Ovary (tissue), 9 donors: ENCODE results near the gene SQSTM1. TPM values are rescaled to one million over a fixed set of nuclear protein-coding genes. Genes with fewer than 3 reads are reported as not detected.
A peak's percentile ranks its signal among the peaks of the same experiment; 100 is the strongest.

Source experiments
- DNase-seq, 5 donors: peaks; one replicate each; pipeline ENCODE4 v3.0.0-alpha.2; 2019 to 2020
- H3K27ac ChIP-seq, 2 donors: fragments of 200-600 bp; one replicate each; pipeline versions ENCODE4 v1.5.1 to v1.8.0; 2019 to 2022
- H3K27me3 ChIP-seq: fragments of 200-600 bp; one replicate; pipeline ENCODE4 v1.8.0; 2022
- H3K36me3 ChIP-seq: fragments of 200-600 bp; sonication (generic); one replicate; pipeline ENCODE4 v1.5.1; 2019
- H3K4me1 ChIP-seq: one replicate; pipeline ENCODE4 v1.8.1; 2013; ENCODE audit warnings: mild to moderate bottlenecking, moderate library complexity; ENCODE audit not compliant: insufficient read depth
- H3K4me3 ChIP-seq: fragments of 200-600 bp; sonication (generic); one replicate; pipeline ENCODE4 v1.5.1; 2017
- H3K9me3 ChIP-seq, 2 donors: fragments of 200-600 bp in 1 of 2; sonication (generic) in 1 of 2; one replicate each; pipeline versions ENCODE4 v1.5.1 to v1.8.1; 2013 to 2019; ENCODE audit warnings: mild to moderate bottlenecking in 1 of 2, moderate library complexity in 1 of 2
- EP300 ChIP-seq: sonication (generic); formaldehyde crosslinking; IDR thresholded peaks from one replicate; pipeline ENCODE4 v1.6.1; 2017; ENCODE audit warnings: antibody characterized with exemption
- POLR2A ChIP-seq: fragments of 450-650 bp; IDR thresholded peaks from one replicate; pipeline ENCODE4 v1.6.1; 2017; ENCODE audit warnings: antibody characterized with exemption, mild to moderate bottlenecking, moderate library complexity
- WGBS, 3 donors: extraction: QIAGEN DNeasy Blood & Tissue Kit in 1 of 3; methylation state at CpG; one replicate each; pipeline versions ENCODE4 v1.1.5 to v1.1.7; 2013 to 2017; 5-methylcytosine and 5-hydroxymethylcytosine counted together
- intact Hi-C, 4 donors: fragments of 100-400 bp; cut with DNase I; formaldehyde crosslinking; loops; one replicate each; pipeline versions ENCODE4 v1.11.0 to v1.15.1; 2022 to 2023
- microRNA counts: library from miRNA; unstranded; fragments of <30 nt; microRNA quantifications from one replicate; lab custom pipeline; 2016
- microRNA-seq, 3 donors: library from miRNA; unstranded; fragments of <30 nt; microRNA quantifications; one replicate each; pipeline versions ENCODE4 to v1.2.0, GENCODE V29; 2019 to 2020
- polyA plus RNA-seq, 2 donors: library from polyadenylated mRNA; stranded (reverse); fragments of 200-250 nt in 1 of 2; fragments of 350-450 nt in 1 of 2; fragmentation: Illumina TruSeq in 1 of 2; extraction: RNeasy Lipid Tissue Mini Kit (QIAGEN cat#74804) in 1 of 2; gene quantifications; one replicate each; pipeline ENCODE4 v1.2.3, GENCODE V29; 2013 to 2014
- small RNA-seq: library from RNA; depleted of rRNA; stranded (forward); fragments of <200 nt; gene quantifications from one replicate; pipeline ENCODE3, GENCODE V24; 2016
- total RNA-seq, 7 donors: library from RNA; depleted of rRNA in 2 of 7; stranded (reverse); fragments of >200 nt in 2 of 7; fragmentation: NEBNext Ultra II Directional in 3 of 7; extraction: Animal tissue kit (Norgen Biotek cat#: 25700) in 3 of 7; gene quantifications; one replicate each; pipeline versions ENCODE4 v1.1.0 to v1.2.4, GENCODE V29; 2016 to 2023
- TF ChIP-seq, protein P1 (sequence below), 3 donors: fragments of 450-650 bp in 2 of 3; fragments of 200-600 bp in 1 of 3; IDR thresholded peaks; one replicate each; pipeline versions ENCODE4 v1.5.1 to v1.8.0; 2016 to 2022; ENCODE audit warnings: antibody characterized with exemption in 3 of 3, mild to moderate bottlenecking in 1 of 3
- donor health status: DM: no; HTN: no; CAD: no; lungs with moderate emphysema.
- donor health status: DM: no; HTN: no; CAD: no.
- donor health status: Bipolar disorder and iron deficiency.
- donor health status: DM: yes; HTN: yes; CAD: no.
- donor health status: DM: no; HTN: no; CAD: no.
- donor health status: DM: yes; HTN: yes; CAD: no.

Gene SQSTM1
- total and polyA plus RNA-seq, 9 donors: 125 to 457 (median 320) TPM

- no peak for DNase-seq
- H3K27me3 ChIP-seq: no peaks in the 10 kb centered on the region
- no peak for TF ChIP-seq EP300
- TF ChIP-seq, protein P1, sequence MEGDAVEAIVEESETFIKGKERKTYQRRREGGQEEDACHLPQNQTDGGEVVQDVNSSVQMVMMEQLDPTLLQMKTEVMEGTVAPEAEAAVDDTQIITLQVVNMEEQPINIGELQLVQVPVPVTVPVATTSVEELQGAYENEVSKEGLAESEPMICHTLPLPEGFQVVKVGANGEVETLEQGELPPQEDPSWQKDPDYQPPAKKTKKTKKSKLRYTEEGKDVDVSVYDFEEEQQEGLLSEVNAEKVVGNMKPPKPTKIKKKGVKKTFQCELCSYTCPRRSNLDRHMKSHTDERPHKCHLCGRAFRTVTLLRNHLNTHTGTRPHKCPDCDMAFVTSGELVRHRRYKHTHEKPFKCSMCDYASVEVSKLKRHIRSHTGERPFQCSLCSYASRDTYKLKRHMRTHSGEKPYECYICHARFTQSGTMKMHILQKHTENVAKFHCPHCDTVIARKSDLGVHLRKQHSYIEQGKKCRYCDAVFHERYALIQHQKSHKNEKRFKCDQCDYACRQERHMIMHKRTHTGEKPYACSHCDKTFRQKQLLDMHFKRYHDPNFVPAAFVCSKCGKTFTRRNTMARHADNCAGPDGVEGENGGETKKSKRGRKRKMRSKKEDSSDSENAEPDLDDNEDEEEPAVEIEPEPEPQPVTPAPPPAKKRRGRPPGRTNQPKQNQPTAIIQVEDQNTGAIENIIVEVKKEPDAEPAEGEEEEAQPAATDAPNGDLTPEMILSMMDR (IDR thresholded peaks at IDR 0.05): no peak
- no peak for TF ChIP-seq POLR2A
- 97 to 98% (median 97%) methylated on average over 3 of the region's 3 CpGs for WGBS, 3 donors
- peaks cover 0 to 3% of the 10 kb centered on the region in 2 donors for H3K9me3 ChIP-seq
- H3K4me1 ChIP-seq: no peaks in the 10 kb centered on the region
- no peak overlapping the region for H3K4me3 ChIP-seq
- H3K36me3 ChIP-seq: no peaks in the 10 kb centered on the region
- no peak overlapping the region for H3K27ac ChIP-seq
- intact Hi-C loops: no loop called here
These were observed 62.5 kb downstream of the SQSTM1 start for GRCh38 chr5:179883163-179883562.

- H3K4me1 ChIP-seq: no peaks in the 10 kb centered on the region
- DNase-seq: no peak
- no peaks in the 10 kb centered on the region for H3K36me3 ChIP-seq
- no peak overlapping the region for H3K27ac ChIP-seq
- no peak overlapping the region for H3K4me3 ChIP-seq
- no peaks in the 10 kb centered on the region for H3K27me3 ChIP-seq
- peaks cover 0 to 3% of the 10 kb centered on the region in 2 donors for H3K9me3 ChIP-seq
- 94 to 97% (median 96%) methylated on average over 13 of the region's 13 CpGs for WGBS, 3 donors
- intact Hi-C loops: no loop called here
- no peak for TF ChIP-seq EP300
- TF ChIP-seq POLR2A: no peak
- TF ChIP-seq, protein P1 (IDR thresholded peaks at IDR 0.05): no peak
These were observed 64.9 kb downstream of the SQSTM1 start for GRCh38 chr5:179885491-179886090.

DNA sequence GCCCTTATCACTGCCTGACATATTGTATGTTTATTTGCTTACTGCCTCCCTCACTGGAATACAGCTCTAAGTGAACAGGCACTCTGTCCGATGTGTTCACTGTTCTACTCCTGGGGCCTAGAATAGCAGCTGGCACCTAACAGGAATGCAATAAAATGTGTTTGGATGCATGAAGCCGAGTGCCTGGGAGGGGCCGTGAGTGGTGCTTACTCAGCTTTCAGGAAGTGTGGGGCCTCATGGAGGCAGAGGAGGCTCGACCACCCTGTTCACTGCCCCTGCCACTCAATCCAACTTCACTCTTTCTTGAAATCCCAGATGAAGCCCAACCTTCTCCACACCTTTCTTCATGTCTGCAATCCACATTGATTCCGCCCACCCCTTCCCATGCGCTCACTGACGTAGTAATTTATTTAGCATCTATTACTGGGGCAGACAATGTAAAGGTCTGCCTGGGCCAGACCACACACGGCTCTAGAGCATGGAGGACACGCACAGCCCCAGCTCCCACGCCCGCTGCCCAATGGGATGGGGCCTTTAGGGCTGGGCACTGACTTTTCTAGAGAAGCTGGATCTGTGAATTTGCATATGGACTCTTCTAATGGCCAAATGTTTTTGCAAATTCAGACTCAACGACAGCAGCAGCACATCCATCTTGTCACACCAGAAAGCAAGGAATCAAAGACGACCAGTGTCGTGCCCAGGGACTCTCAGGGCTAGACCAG lies 65.6 kb downstream of the SQSTM1 start:
- H3K9me3 ChIP-seq: peaks cover 0 to 3% of the 10 kb centered on the region in 2 donors
- 84 to 89% (median 87%) methylated on average over 14 of the region's 14 CpGs for WGBS, 3 donors
- H3K27me3 ChIP-seq: no peaks in the 10 kb centered on the region
- no peaks in the 10 kb centered on the region for H3K36me3 ChIP-seq
- TF ChIP-seq, protein P1 (IDR thresholded peaks at IDR 0.05): no peak
- no peak for TF ChIP-seq EP300
- no peak for TF ChIP-seq POLR2A
- no peak overlapping the region for H3K27ac ChIP-seq
- H3K4me1 ChIP-seq: no peaks in the 10 kb centered on the region
- no peak overlapping the region for H3K4me3 ChIP-seq
- intact Hi-C loops: no loop called here
- no peak for DNase-seq

- Histone ChIP-seq H3K36me3 (no peaks in the 10 kb centered on the region), H3K4me1 (no peaks in the 10 kb centered on the region), H3K4me3 (no peak overlapping the region), H3K9me3 (peaks cover 0 to 3% of the 10 kb centered on the region in 2 donors), H3K27me3 (no peaks in the 10 kb centered on the region), H3K27ac (no peak overlapping the region)
- intact Hi-C loops: no loop called here
- TF ChIP-seq EP300 (no peak), POLR2A (no peak)
- TF ChIP-seq, protein P1 (IDR thresholded peaks at IDR 0.05): no peak
- DNase-seq: no peak
- WGBS, 3 donors: 92 to 94% (median 94%) methylated on average over 11 of the region's 11 CpGs
These were observed 66.4 kb downstream of the SQSTM1 start for GRCh38 chr5:179887095-179887494.

MicroRNAs encoded within 50 kb of the gene (microRNA counts, 767-probe panel; counts per million panel counts)
- microRNA hsa-miR-1229 (lab: Ali Mortazavi, UCI): 530 counts per million, percentile 78 among the panel's probes with 10 or more counts

Small RNA genes lying within 50 kb of the gene (microRNA-seq; reads per million reads assigned to microRNA genes)
- gene MIR1229: 1.1 to 1.5 (median 1.1) reads per million in 3 donors

Small RNA genes lying within 50 kb of the gene (small RNA-seq; reads per million reads assigned to genes)
- not detected for gene MIR1229
- not detected for gene RF00019

Other genes with a start within 250 kb of the SQSTM1 start
- gene HNRNPH1, start 197.2 kb upstream of the SQSTM1 start, total RNA-seq: 100 to 1,000 TPM; 416 to 679 (median 577) TPM
- 100 to 1,000 TPM; 243 to 354 TPM for gene HNRNPH1, start 197.2 kb upstream of the SQSTM1 start, polyA plus RNA-seq
- gene CBY3, start 139.9 kb upstream of the SQSTM1 start, total RNA-seq: under 1 TPM in 1 of 7 donors, not detected in 6; 0.65 TPM
- gene CBY3, start 139.9 kb upstream of the SQSTM1 start, polyA plus RNA-seq: not detected
- gene CANX, start 121.9 kb upstream of the SQSTM1 start, total RNA-seq: 100 to 1,000 TPM; 228 to 683 (median 573) TPM
- gene CANX, start 121.9 kb upstream of the SQSTM1 start, polyA plus RNA-seq: 100 to 1,000 TPM; 176 to 688 TPM
- gene MAML1, start 88.1 kb upstream of the SQSTM1 start, total RNA-seq: 10 to 100 TPM; 18.4 to 40.1 (median 33.6) TPM
- gene MAML1, start 88.1 kb upstream of the SQSTM1 start, polyA plus RNA-seq: 10 to 100 TPM; 19.0 to 20.2 TPM
- gene LTC4S, start 26.9 kb upstream of the SQSTM1 start, total RNA-seq: 10 to 100 TPM in 6 of 7 donors, 1 to 10 TPM in 1; 7.5 to 43.5 (median 20.6) TPM
- 10 to 100 TPM in 1 of 2 donors, not detected in 1; 11.7 TPM for gene LTC4S, start 26.9 kb upstream of the SQSTM1 start, polyA plus RNA-seq
- gene MGAT4B, start 14.0 kb upstream of the SQSTM1 start, total RNA-seq: 100 to 1,000 TPM in 1 of 7 donors, 10 to 100 TPM in 6; 51.2 to 102 (median 68.6) TPM
- gene MGAT4B, start 14.0 kb upstream of the SQSTM1 start, polyA plus RNA-seq: 10 to 100 TPM; 51.0 to 65.6 TPM
- gene MRNIP, start 37.9 kb downstream of the SQSTM1 start, total RNA-seq: 10 to 100 TPM; 46.2 to 61.1 (median 50.3) TPM
- 10 to 100 TPM; 26.9 to 59.3 TPM for gene MRNIP, start 37.9 kb downstream of the SQSTM1 start, polyA plus RNA-seq
- gene TBC1D9B, start 87.0 kb downstream of the SQSTM1 start, total RNA-seq: 100 to 1,000 TPM in 2 of 7 donors, 10 to 100 TPM in 5; 48.3 to 121 (median 87.8) TPM
- 10 to 100 TPM; 66.2 to 67.4 TPM for gene TBC1D9B, start 87.0 kb downstream of the SQSTM1 start, polyA plus RNA-seq